HK-2 (cell line): ENCODE results near the gene NRAP.
"Not testable (repeated sequence)": the region's sequence is repeated elsewhere in the genome, so short reads cannot be mapped to it uniquely, and the experiment has no call there.

Experiments used
- DNase-seq: peaks from one replicate; pipeline ENCODE4 v3.0.0-alpha.2; 2018; ENCODE audit not compliant: unreplicated experiment

Gene NRAP

GRCh38 chr10:113680190-113681111 is 16.6 kb upstream of the NRAP start:
- DNase-seq: peak; percentile 65

DNA sequence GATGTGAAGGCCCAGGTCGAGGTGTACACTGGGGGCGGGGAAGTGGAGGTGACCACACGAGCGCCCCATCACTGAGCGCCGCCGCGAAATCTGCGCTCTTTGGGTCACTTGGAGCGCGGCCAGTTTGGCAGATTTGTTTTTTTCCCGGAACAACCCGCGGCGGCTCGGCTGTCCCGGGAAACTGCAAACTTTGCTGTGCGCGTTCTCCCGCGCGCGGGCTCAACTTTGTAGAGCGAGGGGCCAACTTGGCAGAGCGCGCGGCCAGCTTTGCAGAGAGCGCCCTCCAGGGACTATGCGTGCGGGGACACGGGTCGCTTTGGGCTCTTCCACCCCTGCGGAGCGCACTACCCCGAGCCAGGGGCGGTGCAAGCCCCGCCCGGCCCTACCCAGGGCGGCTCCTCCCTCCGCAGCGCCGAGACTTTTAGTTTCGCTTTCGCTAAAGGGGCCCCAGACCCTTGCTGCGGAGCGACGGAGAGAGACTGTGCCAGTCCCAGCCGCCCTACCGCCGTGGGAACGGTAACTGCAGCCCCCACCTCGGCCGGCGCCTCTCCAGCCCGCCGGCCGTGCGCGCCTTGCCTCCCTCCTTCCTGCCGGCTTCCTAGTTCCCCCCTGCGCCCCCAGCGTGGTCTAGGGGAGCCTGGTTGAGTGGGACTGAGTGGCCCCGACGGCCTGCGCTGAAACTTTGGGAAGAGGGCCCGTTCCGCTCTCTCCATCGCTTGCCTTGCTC is 15.8 kb upstream of the NRAP start, which contains the start of gene CASP7:
Gene CASP7 (plus strand): TSS at position 450 of the 727 bp plus-strand sequence. CDS start 17,582 bp downstream, outside the sequence.
- DNase-seq: peak; percentile 89

GRCh38 chr10:113666682-113667252 is 2.9 kb upstream of the NRAP start:
- DNase-seq: no peak

GRCh38 chr10:113665806-113666354 is 2.0 kb upstream of the NRAP start:
- no peak for DNase-seq

DNA sequence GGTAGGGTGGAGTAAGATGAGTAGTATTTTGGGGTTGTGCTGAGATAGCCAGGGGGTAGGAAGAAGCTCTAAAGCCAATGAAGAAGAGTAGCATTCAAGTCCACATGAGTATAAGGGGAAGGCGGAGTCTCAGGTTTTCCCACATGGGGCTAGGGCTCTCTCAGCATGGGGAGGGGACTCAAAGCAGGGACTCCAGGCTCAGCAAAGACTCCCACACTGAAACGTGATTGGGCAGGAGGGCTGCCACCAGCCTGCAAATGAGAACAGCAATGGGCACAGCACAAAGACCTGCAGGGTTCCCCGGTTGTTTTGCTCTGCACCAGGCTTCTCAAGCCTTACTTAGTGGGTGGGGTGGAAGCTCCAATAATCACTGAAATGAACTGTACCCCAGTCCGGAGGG is 1.5 kb upstream of the NRAP start:
- DNase-seq: no peak

- no peak for DNase-seq
Observed at GRCh38 chr10:113663142-113663541, 699 bp downstream of the NRAP start.

DNA sequence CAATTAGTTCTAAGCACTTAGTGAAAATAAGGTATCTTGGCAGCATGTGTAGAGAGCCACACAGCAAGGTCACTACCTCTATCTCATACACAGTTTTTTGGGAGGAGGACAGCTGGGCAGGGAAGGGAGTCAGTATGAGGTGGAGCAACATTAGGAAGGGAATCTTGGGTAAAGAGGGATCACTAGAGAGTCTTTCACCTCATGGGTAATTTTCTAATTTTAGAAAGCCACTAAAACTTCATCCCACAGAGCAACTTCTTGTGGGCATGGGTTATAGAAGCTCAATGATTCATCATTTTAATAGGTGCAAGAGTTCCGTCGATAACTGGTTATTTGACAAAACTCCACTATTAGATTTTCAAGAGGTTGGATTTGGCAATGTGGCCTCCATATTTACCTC is 2.5 kb downstream of the NRAP start:
- DNase-seq: no peak

DNA sequence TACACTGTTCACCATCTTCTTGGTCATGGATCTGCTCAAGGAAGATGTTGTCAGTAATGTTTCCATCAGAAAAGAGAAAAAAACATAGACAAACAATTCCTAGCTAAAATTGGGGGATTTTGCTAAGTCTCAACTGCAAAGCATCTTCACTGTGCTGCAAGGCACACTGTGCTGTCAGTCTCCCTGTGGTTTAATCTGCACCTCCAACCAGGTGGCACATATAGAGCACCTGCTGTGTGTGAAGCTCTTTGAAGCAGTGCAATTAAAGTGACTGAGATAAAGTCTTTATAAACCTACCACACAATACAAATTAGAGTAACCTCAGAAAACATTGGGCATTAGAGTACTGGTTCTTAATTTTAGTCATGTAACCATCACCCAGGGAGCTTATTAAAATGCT is 6.3 kb downstream of the NRAP start:
- no peak for DNase-seq

- DNase-seq: no peak
Observed at GRCh38 chr10:113656896-113657295, 6.9 kb downstream of the NRAP start.

DNA sequence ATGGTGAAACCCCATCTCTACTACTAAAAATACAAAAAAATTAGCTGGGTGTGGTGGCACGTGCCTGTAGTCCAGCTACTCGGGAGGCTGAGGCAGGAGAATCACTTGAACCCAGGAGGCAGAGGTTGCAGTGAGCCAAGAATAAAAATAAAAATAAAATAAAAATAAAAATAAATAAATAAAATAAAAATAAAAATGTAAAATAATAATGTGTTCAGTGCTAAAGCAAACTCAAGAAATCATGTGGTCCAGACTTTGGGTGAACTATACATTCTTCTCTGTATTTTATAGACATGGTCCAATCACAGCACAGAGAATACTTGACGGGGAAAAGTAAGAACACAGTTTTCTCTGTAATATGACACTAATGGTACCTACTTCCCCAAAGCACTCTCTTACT is 11.4 kb downstream of the NRAP start:
- DNase-seq: not testable (repeated sequence)

GRCh38 chr10:113651898-113652297 is 11.9 kb downstream of the NRAP start:
- DNase-seq: no peak

- DNase-seq: no peak
Observed at GRCh38 chr10:113651021-113651420, 12.8 kb downstream of the NRAP start.

DNA sequence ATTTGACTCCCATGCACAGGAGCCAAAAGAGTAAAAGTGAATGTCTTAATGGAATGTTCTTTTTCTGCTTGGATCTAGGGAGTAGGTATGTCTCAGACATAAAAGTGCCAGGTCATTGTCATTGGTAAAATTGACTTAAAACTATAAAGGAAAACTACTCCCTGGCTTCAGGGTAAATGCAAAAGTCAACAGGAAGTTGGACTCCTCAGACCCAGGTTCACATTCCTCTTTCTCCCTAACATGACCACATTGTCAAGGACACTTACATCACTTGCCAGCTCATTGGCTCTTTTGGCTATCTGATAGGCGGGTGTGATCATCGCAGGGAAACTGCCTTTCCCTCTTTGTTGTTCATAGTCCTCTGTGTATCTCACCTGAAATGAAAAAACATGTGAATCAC is 13.7 kb downstream of the NRAP start:
- no peak for DNase-seq

GRCh38 chr10:113648478-113648877 is 15.4 kb downstream of the NRAP start:
- no peak for DNase-seq

DNA sequence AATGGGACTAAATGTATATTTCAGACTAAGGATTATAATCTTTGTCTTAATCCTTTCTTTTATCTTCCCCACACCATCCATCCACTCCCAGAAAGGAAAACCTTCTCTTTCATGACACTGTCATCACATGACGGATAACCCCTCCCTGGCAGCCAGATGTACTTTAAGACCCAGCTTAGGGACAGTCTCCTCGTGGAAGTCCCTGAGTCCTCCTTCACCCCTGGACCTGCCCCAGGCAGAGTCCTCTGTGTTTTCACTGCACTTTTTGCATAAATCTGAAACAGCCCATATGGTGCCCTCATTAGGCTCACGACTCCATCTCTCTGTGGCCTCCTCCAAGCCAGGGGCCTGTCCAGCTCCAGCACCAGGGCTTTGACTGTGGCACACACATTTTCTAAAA is 16.0 kb downstream of the NRAP start:
- DNase-seq: no peak

DNA sequence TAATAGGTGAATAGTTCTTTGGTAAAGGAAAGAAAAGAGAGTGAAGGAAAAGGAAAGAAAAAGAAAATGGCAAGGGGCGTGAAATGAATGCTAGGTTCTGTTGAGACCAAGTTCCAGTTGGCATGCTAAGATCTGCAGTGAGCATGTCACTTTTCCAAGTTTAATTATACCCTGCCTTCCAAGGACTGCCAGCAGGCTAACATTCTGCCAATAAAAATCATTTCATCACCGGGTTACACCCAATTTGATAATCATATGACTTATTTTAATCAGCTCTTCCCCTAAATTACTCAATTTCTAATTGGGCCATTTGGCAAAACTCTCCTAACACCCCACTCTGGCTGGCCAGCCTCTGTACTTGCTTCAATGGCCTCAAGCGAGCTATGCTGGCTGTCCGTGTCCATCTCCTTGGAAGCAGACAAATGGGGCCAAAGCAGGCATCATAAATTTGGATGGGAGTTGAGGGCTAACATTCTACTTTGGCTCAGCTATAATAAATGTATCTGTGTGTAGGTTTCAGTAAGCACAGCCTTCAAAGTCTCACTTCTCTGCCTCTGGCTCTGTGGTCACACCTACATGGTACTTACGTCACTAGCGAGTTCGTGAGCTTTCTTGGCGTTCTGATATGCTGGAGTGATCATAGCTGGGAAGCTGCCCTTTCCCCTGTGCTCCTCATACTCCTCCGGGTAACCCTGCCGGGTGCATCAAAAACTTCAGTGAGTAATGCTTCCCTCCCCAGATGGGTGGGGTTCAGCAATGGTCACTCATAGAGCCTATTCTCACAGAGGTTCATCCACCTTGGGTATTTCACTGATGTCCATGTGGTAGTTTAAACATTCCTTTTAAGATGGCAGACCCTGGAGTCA is 17.3 kb downstream of the NRAP start:
- DNase-seq: no peak

- DNase-seq: no peak
Observed at GRCh38 chr10:113644185-113645120, 19.4 kb downstream of the NRAP start.

DNA sequence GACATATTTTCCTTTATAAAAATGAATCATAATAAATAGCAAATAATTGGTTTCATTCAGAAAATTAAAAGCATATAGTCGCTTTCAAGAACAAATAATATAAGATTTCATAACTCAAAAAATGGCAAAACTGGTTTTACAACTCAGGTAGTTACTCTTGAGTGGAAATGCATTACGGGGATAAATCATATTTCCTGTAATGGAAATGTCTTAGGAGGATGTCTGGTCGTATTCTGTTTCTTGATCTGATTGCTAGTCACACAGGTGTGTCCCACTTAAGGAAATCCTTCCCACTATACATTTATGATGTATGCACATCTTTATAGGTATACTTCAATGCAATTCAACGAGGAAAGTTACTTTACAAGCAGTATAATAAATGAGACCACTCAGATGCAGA is 20.7 kb downstream of the NRAP start:
- DNase-seq: no peak

DNA sequence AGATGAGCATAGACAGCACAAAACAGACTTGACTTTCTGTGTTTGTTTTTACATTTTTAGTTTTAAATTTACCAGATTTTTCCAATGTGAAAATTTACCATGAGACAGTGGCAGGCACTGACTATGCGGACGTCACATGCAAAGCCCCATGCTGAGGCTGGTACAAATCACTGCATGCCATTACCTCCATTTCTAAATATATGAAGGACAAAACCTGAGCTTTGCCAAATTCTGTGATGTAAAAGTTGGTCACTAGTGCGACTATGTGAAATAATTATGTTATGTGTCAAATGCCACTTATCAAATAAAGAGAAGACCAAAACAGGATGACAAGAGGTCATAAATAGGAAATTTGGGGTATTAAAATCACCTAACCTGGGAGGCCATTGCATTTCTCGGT is 22.1 kb downstream of the NRAP start:
- DNase-seq: no peak

DNA sequence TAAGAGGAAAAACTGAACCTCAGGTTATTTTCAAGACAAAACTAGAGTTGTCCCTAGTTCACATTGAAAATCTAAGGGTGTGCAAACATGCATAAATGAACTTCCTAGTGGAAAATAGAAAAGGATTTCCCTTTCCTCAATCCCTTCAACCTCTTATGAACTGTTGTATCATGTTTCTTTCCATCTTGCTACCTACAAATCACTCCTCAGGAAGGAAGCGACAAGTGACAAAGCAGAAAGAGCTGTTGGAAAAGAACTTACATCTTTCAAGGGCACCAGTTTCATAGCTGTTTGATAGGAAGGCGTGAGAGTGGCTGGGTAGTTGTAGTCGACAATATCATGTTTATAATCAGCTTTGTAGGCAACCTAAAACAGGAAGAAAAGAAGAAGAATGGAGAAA is 23.9 kb downstream of the NRAP start:
- DNase-seq: no peak
